Activated CD8-positive, alpha-beta memory T cell treated with anti-CD3 and anti-CD28 coated beads, Interleukin-2, amount 10 ng/mL, durations not matched to agents 7 days and 5 days (primary cell): ENCODE measurements around the gene ERBB4. TPM values are rescaled to one million over a fixed set of nuclear protein-coding genes. Genes with fewer than 3 reads are reported as not detected.

Source experiments
- ATAC-seq: fragments of 150-1000 bp; cut with Tn5 transposase; one replicate; pipeline ENCODE4 v1.10.0; 2021; ENCODE audit warnings: moderate library complexity
- CTCF ChIA-PET: fragments of 350-600 bp; sonication (Branson Sonifier 250); formaldehyde crosslinking; loops from one replicate; lab custom pipeline; 2021; ENCODE audit warnings: antibody characterized with exemption; lab: Charles Lee
- DNase-seq: peaks from one replicate; pipeline ENCODE4 v3.0.0-alpha.2; 2020
- H3K27ac Mint-ChIP-seq: one replicate; pipeline ENCODE4 v1.8.0; 2021; ENCODE audit warnings: mild to moderate bottlenecking, mixed read lengths
- H3K27me3 Mint-ChIP-seq: one replicate; pipeline ENCODE4 v1.8.0; 2021; ENCODE audit warnings: mixed read lengths
- H3K36me3 Mint-ChIP-seq: one replicate; pipeline ENCODE4 v1.8.0; 2021; ENCODE audit warnings: mild to moderate bottlenecking, mixed read lengths
- H3K4me1 Mint-ChIP-seq: one replicate; pipeline ENCODE4 v1.8.0; 2021; ENCODE audit warnings: mixed read lengths
- H3K4me3 Mint-ChIP-seq: one replicate; pipeline ENCODE4 v1.8.0; 2021; ENCODE audit warnings: mild to moderate bottlenecking, moderate library complexity, mixed read lengths
- H3K9me3 Mint-ChIP-seq: one replicate; pipeline ENCODE4 v1.8.0; 2022; ENCODE audit warnings: low read depth, mixed read lengths
- total RNA-seq, 2 experiments: library from RNA; stranded (reverse); gene quantifications; one replicate each; pipeline ENCODE4 v1.2.3, GENCODE V29; 2021

Gene ERBB4
- total RNA-seq, 2 experiments from 2014 or later = not detected

GRCh38 chr2:212173756-212174510, 364.7 kb downstream of the ERBB4 start:
- no peak for ATAC-seq
- no peaks in the 10 kb centered on the region for H3K27me3 Mint-ChIP-seq
- no peak overlapping the region for H3K27ac Mint-ChIP-seq
- no peaks in the 10 kb centered on the region for H3K36me3 Mint-ChIP-seq
- H3K4me1 Mint-ChIP-seq = no peaks in the 10 kb centered on the region
- no peak overlapping the region for H3K4me3 Mint-ChIP-seq
- no peak for DNase-seq
- CTCF ChIA-PET = no interaction called here
- H3K9me3 Mint-ChIP-seq = peaks cover 8% of the 10 kb centered on the region

DNA sequence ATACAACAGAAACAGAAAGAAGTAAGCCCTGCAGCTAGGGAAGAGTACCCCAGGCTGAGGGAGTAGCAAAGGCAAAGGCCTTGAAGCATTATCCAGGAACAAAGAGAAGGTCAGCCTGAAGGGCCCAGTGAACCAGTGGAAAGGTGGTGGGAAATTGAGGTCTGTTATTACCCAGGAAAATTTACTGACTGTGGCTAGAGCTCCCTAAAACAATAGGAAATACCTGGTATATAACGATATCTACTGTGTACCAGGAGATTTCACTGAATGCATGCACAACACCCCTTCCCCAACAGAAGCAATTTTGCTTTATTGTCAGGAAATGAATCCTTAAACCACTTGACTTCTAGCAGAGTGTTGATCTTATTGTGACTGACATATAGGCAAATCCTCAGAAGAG, 365.3 kb downstream of the ERBB4 start:
- Mint-ChIP-seq H3K36me3 (no peaks in the 10 kb centered on the region), H3K4me1 (no peaks in the 10 kb centered on the region), H3K27me3 (no peaks in the 10 kb centered on the region), H3K4me3 (no peak overlapping the region), H3K9me3 (peaks cover 11% of the 10 kb centered on the region), H3K27ac (no peak overlapping the region)
- CTCF ChIA-PET = no interaction called here
- ATAC-seq (no peak), DNase-seq (no peak)

GRCh38 chr2:212170382-212170781, 368.2 kb downstream of the ERBB4 start:
- Mint-ChIP-seq H3K36me3 (no peaks in the 10 kb centered on the region), H3K27ac (no peak overlapping the region), H3K4me1 (no peaks in the 10 kb centered on the region), H3K4me3 (no peak overlapping the region), H3K9me3 (peaks cover 15% of the 10 kb centered on the region), H3K27me3 (no peaks in the 10 kb centered on the region)
- ATAC-seq (no peak), DNase-seq (no peak)
- CTCF ChIA-PET = no interaction called here

DNA sequence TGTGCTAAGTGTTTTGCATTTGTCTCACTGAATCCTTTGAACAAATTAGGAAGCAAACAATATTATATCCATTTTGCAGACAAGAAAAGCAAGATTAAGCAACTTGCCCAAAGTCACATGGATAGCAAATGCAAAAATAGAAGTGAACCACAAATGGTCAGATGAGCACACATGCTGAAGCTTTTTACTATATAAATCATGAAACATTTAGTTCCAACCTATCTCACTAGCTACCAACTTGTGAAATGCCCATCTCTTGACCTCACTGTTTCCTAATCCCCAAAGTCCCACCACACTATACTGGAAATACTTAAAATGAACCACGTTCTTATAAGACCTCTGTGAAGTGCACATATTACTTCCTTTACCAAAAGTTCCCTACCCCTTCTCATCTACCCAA, 380.5 kb downstream of the ERBB4 start:
- no peak for ATAC-seq

GRCh38 chr2:212157012-212157411, 381.6 kb downstream of the ERBB4 start:
- no peaks in the 10 kb centered on the region for H3K27me3 Mint-ChIP-seq
- H3K36me3 Mint-ChIP-seq = no peaks in the 10 kb centered on the region
- no peak overlapping the region for H3K4me3 Mint-ChIP-seq
- CTCF ChIA-PET = no interaction called here
- ATAC-seq (no peak), DNase-seq (no peak)
- no peak overlapping the region for H3K27ac Mint-ChIP-seq
- peaks cover 2% of the 10 kb centered on the region for H3K9me3 Mint-ChIP-seq
- H3K4me1 Mint-ChIP-seq = no peaks in the 10 kb centered on the region

More for the DNA sequence above, 380.5 kb downstream of the ERBB4 start:
- DNase-seq = no peak
- Mint-ChIP-seq H3K4me3 (no peak overlapping the region), H3K36me3 (no peaks in the 10 kb centered on the region), H3K27ac (no peak overlapping the region), H3K27me3 (no peaks in the 10 kb centered on the region), H3K9me3 (peaks cover 2% of the 10 kb centered on the region), H3K4me1 (no peaks in the 10 kb centered on the region)
- CTCF ChIA-PET = no interaction called here

GRCh38 chr2:212156088-212156487, 382.5 kb downstream of the ERBB4 start:
- Mint-ChIP-seq H3K4me3 (no peak overlapping the region), H3K9me3 (peaks cover 2% of the 10 kb centered on the region), H3K4me1 (no peaks in the 10 kb centered on the region), H3K27ac (no peak overlapping the region), H3K27me3 (no peaks in the 10 kb centered on the region), H3K36me3 (no peaks in the 10 kb centered on the region)
- CTCF ChIA-PET = no interaction called here
- DNase-seq (no peak), ATAC-seq (no peak)

DNA sequence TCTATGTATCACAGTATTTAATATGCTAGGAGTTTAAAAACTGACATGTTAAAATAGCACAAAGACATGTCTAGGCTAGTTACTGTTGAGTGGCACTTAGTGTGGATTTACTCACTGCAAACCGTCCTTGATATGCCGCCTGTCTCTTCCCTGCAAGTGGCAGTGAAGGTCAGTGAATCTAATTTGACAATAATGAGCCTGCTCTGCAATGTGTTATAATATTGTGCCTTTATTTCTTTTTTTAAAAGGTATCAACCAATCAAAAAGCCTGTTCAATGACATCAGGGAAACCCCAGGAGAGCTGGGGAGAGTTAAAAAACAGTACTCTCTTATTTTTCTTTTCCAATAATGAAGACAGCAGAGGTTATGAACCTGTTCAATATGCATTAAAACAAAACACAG, 384.1 kb downstream of the ERBB4 start:
- ATAC-seq (no peak), DNase-seq (no peak)
- CTCF ChIA-PET = no interaction called here
- no peak overlapping the region for H3K4me3 Mint-ChIP-seq
- H3K4me1 Mint-ChIP-seq = no peaks in the 10 kb centered on the region
- no peaks in the 10 kb centered on the region for H3K27me3 Mint-ChIP-seq
- H3K27ac Mint-ChIP-seq = no peak overlapping the region
- H3K36me3 Mint-ChIP-seq = no peaks in the 10 kb centered on the region
- H3K9me3 Mint-ChIP-seq = no peaks in the 10 kb centered on the region

- DNase-seq (no peak), ATAC-seq (no peak)
- Mint-ChIP-seq H3K4me3 (no peak overlapping the region), H3K36me3 (no peaks in the 10 kb centered on the region), H3K27ac (no peak overlapping the region), H3K27me3 (no peaks in the 10 kb centered on the region), H3K9me3 (no peaks in the 10 kb centered on the region), H3K4me1 (no peaks in the 10 kb centered on the region)
- CTCF ChIA-PET = no interaction called here
Measured at GRCh38 chr2:212153923-212154322, 384.7 kb downstream of the ERBB4 start.

- no peaks in the 10 kb centered on the region for H3K9me3 Mint-ChIP-seq
- DNase-seq = no peak
- CTCF ChIA-PET = no interaction called here
- ATAC-seq = no peak
- H3K27ac Mint-ChIP-seq = no peak overlapping the region
- H3K4me1 Mint-ChIP-seq = no peaks in the 10 kb centered on the region
- no peak overlapping the region for H3K4me3 Mint-ChIP-seq
- H3K36me3 Mint-ChIP-seq = no peaks in the 10 kb centered on the region
- H3K27me3 Mint-ChIP-seq = no peaks in the 10 kb centered on the region
Measured at GRCh38 chr2:212147921-212148513, 390.6 kb downstream of the ERBB4 start.

- CTCF ChIA-PET = interaction anchor here (0.6 kb wide), 1 partner anchor 34 kb away, joined by 4 read pairs; no protein-coding TSS in a partner anchor
- H3K4me1 Mint-ChIP-seq = no peaks in the 10 kb centered on the region
- ATAC-seq = no peak
- no peak overlapping the region for H3K27ac Mint-ChIP-seq
- no peaks in the 10 kb centered on the region for H3K36me3 Mint-ChIP-seq
- no peak for DNase-seq
- H3K4me3 Mint-ChIP-seq = no peak overlapping the region
- H3K9me3 Mint-ChIP-seq = no peaks in the 10 kb centered on the region
- no peaks in the 10 kb centered on the region for H3K27me3 Mint-ChIP-seq
Measured at GRCh38 chr2:212146416-212146815, 392.2 kb downstream of the ERBB4 start.

DNA sequence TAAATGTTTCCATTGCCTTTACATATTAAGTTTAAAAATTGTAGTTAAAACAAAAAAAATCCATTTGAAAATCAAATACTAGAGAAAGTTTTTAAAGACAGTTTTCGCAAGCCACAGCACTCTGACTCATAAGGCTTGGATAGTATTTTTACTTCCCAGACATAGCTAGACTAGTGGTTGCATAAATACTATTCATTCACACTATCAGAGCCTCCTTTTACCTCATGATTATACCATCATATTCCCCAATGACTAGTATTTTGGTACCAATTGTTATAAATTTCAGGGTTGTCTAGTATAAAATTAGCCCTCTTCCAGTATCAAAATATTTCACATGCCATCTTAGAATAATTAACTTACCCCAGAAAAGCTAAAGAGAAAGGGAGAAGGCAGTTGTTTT, 393.5 kb downstream of the ERBB4 start:
- H3K4me1 Mint-ChIP-seq = no peaks in the 10 kb centered on the region
- DNase-seq (no peak), ATAC-seq (no peak)
- CTCF ChIA-PET = no interaction called here
- no peak overlapping the region for H3K4me3 Mint-ChIP-seq
- H3K27me3 Mint-ChIP-seq = no peaks in the 10 kb centered on the region
- no peaks in the 10 kb centered on the region for H3K9me3 Mint-ChIP-seq
- no peak overlapping the region for H3K27ac Mint-ChIP-seq
- H3K36me3 Mint-ChIP-seq = no peaks in the 10 kb centered on the region

GRCh38 chr2:212142631-212143030, 396.0 kb downstream of the ERBB4 start:
- no peaks in the 10 kb centered on the region for H3K4me1 Mint-ChIP-seq
- DNase-seq = no peak
- H3K4me3 Mint-ChIP-seq = no peak overlapping the region
- no peak overlapping the region for H3K27ac Mint-ChIP-seq
- H3K9me3 Mint-ChIP-seq = no peaks in the 10 kb centered on the region
- H3K27me3 Mint-ChIP-seq = no peaks in the 10 kb centered on the region
- no peaks in the 10 kb centered on the region for H3K36me3 Mint-ChIP-seq
- no peak for ATAC-seq
- CTCF ChIA-PET = no interaction called here

- Mint-ChIP-seq H3K27ac (no peak overlapping the region), H3K27me3 (no peaks in the 10 kb centered on the region), H3K4me3 (no peak overlapping the region), H3K9me3 (no peaks in the 10 kb centered on the region), H3K4me1 (no peaks in the 10 kb centered on the region), H3K36me3 (no peaks in the 10 kb centered on the region)
- ATAC-seq (no peak), DNase-seq (no peak)
- CTCF ChIA-PET = no interaction called here
Measured at GRCh38 chr2:212141499-212141898, 397.1 kb downstream of the ERBB4 start.

DNA sequence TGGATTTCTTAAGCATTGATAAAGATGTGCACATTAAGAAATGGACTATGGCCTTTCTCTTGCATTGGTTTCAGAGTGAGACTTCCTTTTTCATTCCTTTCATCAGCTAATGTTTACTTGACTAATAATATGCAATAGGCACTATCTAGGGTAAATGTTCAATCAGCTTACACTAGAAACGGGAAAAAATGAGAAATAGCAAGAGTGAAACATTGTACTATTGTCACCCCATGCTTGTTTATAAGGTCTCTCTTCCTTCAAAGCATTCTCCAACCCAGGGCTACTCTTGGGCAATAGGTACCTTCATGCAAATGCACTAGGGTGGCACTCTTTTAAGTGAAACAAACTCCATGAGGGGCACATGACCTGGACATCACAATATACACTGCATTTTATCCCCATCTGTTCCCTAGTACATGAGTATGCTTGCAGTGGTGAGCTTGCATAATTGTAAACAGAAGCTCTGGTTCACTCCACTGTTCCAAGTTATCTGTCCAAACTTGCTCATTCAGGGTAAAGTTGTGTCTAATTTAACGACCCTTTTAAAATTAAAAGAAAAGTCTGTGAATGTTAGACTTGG, 402.3 kb downstream of the ERBB4 start:
- Mint-ChIP-seq H3K36me3 (no peaks in the 10 kb centered on the region), H3K27me3 (no peaks in the 10 kb centered on the region), H3K9me3 (no peaks in the 10 kb centered on the region), H3K4me1 (no peaks in the 10 kb centered on the region), H3K4me3 (no peak overlapping the region), H3K27ac (no peak overlapping the region)
- DNase-seq (no peak), ATAC-seq (no peak)
- CTCF ChIA-PET = no interaction called here
